Neural progenitor cell (in vitro differentiated cells): Measurements from ENCODE around the gene ERVK3-1.

ENCODE experiments used
- CTCF ChIP-seq: fragments of 200-600 bp; sonication (generic); IDR thresholded peaks from 2 replicates; pipeline ENCODE4 v1.5.1; 2017; ENCODE audit warnings: antibody characterized with exemption, mild to moderate bottlenecking
- EZH2phosphoT487 ChIP-seq: fragments of 200-600 bp; sonication (generic); IDR thresholded peaks from 2 replicates; pipeline ENCODE4 v1.6.1; 2017; ENCODE audit warnings: antibody characterized with exemption

GRCh38 chr19:58364146-58364545 is 59.0 kb downstream of the ERVK3-1 start:
- no peak for TF ChIP-seq CTCF
- no peak for TF ChIP-seq EZH2phosphoT487
